Transverse colon (tissue), 4 donors: ENCODE results near the gene FAM13A.

Source experiments
- EP300 ChIP-seq: sonication (generic); formaldehyde crosslinking; IDR thresholded peaks from one replicate; pipeline ENCODE4 v1.6.1; 2017; ENCODE audit warnings: antibody characterized with exemption, low read depth
- POLR2A ChIP-seq: fragments of 450-650 bp; IDR thresholded peaks from one replicate; pipeline ENCODE4 v1.6.1; 2016; ENCODE audit warnings: antibody characterized with exemption, mild to moderate bottlenecking, moderate library complexity
- POLR2AphosphoS5 ChIP-seq, 3 donors: sonication (generic); formaldehyde crosslinking; IDR thresholded peaks; one replicate each; pipeline ENCODE4 v1.6.1; 2016; ENCODE audit warnings: antibody characterized with exemption in 3 of 3
- TF ChIP-seq, protein P1 (sequence below), 5 experiments: fragments of 200-600 bp in 3 of 5; fragments of 450-650 bp in 2 of 5; sonication (generic) in 3 of 5; IDR thresholded peaks; 1 replicate in 2 of 5; 2 replicates in 3 of 5; pipeline ENCODE4 v1.5.1; 2016 to 2017; ENCODE audit warnings: antibody characterized with exemption in 5 of 5, inconsistent platforms in 3 of 5, mild to moderate bottlenecking in 2 of 5, moderate library complexity in 1 of 5

DNA sequence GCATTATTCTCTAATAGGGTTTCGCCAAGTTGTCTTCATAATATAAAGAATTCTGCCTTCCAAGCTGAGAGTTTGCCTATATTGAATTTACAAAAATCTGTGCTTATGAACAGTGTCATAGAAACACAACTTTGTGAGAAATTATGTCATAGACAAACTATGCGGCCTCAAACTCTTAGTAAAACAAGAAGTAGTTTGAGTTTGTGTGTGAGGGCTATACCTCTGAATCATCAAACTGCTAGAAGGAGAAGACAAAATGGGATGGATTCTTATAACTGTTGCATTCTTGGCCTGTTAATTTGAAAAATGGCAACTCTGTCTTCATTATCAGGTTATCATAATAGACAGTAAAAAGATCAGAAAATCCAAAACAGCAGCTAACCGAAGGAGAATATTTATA, 313.3 kb downstream of the FAM13A start:
- TF ChIP-seq, protein P1, sequence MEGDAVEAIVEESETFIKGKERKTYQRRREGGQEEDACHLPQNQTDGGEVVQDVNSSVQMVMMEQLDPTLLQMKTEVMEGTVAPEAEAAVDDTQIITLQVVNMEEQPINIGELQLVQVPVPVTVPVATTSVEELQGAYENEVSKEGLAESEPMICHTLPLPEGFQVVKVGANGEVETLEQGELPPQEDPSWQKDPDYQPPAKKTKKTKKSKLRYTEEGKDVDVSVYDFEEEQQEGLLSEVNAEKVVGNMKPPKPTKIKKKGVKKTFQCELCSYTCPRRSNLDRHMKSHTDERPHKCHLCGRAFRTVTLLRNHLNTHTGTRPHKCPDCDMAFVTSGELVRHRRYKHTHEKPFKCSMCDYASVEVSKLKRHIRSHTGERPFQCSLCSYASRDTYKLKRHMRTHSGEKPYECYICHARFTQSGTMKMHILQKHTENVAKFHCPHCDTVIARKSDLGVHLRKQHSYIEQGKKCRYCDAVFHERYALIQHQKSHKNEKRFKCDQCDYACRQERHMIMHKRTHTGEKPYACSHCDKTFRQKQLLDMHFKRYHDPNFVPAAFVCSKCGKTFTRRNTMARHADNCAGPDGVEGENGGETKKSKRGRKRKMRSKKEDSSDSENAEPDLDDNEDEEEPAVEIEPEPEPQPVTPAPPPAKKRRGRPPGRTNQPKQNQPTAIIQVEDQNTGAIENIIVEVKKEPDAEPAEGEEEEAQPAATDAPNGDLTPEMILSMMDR (IDR thresholded peaks at IDR 0.05): no peak
- TF ChIP-seq POLR2A: no peak
- TF ChIP-seq EP300: no peak
- no peak for TF ChIP-seq POLR2AphosphoS5 (IDR thresholded peaks at IDR 0.05)
